HCT116 (cell line): ENCODE measurements around the gene LRRC75A. TPM values are rescaled to one million over a fixed set of nuclear protein-coding genes. Genes with fewer than 3 reads are reported as not detected.

Experiments
- ATAC-seq: fragments of 200-7000 bp; cut with Tn5 transposase; 2 replicates; pipeline ENCODE4 v1.9.1; 2020; ENCODE audit warnings: mild to moderate bottlenecking, moderate library complexity
- BruUV-seq: library from RNA; stranded (reverse); fragments of 400-500 nt; replicated peaks from 2 replicates; lab custom pipeline; 2021; lab: Mats Ljungman, UMichigan
- CTCF ChIA-PET: fragments of 300-600 bp; sonication (Branson Sonifier 250); formaldehyde crosslinking; loops from one replicate; lab custom pipeline; 2021; ENCODE audit warnings: antibody characterized with exemption; lab: Charles Lee
- POLR2A ChIA-PET: fragments of 300-600, 350-600 bp; sonication (Branson Sonifier 250); formaldehyde crosslinking; loops from one replicate; lab custom pipeline; 2021; ENCODE audit warnings: antibody characterized with exemption; lab: Charles Lee
- RAD21 ChIA-PET, 2 experiments: fragments of 300-600 bp; sonication (Branson Sonifier 250); formaldehyde crosslinking; loops; one replicate each; lab custom pipeline; 2023; ENCODE audit warnings: low total read pairs in 2 of 2; ENCODE audit not compliant: uncharacterized antibody in 2 of 2, unreplicated experiment in 2 of 2, low non-redundant PET in 1 of 2; lab: Charles Lee
- DNase-seq: peaks from one replicate; pipeline ENCODE4 v3.0.0-alpha.2; 2010; ENCODE audit warnings: low read depth, low spot score
- H2AFZ ChIP-seq: fragments of 200-600 bp; shearing (Covaris generic), sonication (generic); 2 replicates; pipeline ENCODE4 v1.6.1; 2017; ENCODE audit warnings: low read depth, mixed run types, mixed read lengths, antibody characterized with exemption, low read length; ENCODE audit not compliant: poor library complexity, severe bottlenecking
- H3K27ac ChIP-seq: 2 replicates; pipeline ENCODE4 v1.5.1; 2012; ENCODE audit warnings: low read depth, low read length
- H3K27me3 ChIP-seq: fragments of 200-600 bp; sonication (generic); 2 replicates; pipeline ENCODE4 v1.6.1; 2016; ENCODE audit warnings: mixed run types, low read length, mixed read lengths; ENCODE audit not compliant: insufficient read depth
- H3K36me3 ChIP-seq, 2 experiments: fragments of 200-500 bp in 1 of 2; fragments of 200-600 bp in 1 of 2; sonication (Bioruptor generic) in 1 of 2; sonication (generic) in 1 of 2; 2 replicates each; pipeline versions ENCODE4 v1.5.1 to v1.6.1; 2014 to 2016; ENCODE audit warnings: low read length in 2 of 2, inconsistent platforms in 1 of 2, mixed read lengths in 1 of 2, mixed run types in 1 of 2; ENCODE audit not compliant: insufficient read depth in 2 of 2, control insufficient read depth in 1 of 2
- H3K4me1 ChIP-seq, 2 experiments: fragments of 200-600 bp in 1 of 2; sonication (generic) in 1 of 2; 2 replicates each; pipeline versions ENCODE4 v1.5.1 to v1.6.1; 2012 to 2017; ENCODE audit warnings: low read length in 2 of 2, inconsistent platforms in 1 of 2, mild to moderate bottlenecking in 1 of 2, mixed read lengths in 1 of 2, mixed run types in 1 of 2, moderate library complexity in 1 of 2; ENCODE audit not compliant: insufficient read depth in 2 of 2, control insufficient read depth in 1 of 2
- H3K4me2 ChIP-seq: fragments of 200-600 bp; sonication (generic); 2 replicates; pipeline ENCODE4 v1.6.1; 2017; ENCODE audit warnings: mixed run types, low read length, mixed read lengths
- H3K4me3 ChIP-seq, 2 experiments: fragments of 200-600 bp in 1 of 2; sonication (generic) in 1 of 2; replicated peaks in 1 of 2; 2 replicates each; pipeline ENCODE4 v1.5.1; 2011 to 2016; ENCODE audit warnings: low read length in 2 of 2, control low read depth in 1 of 2, low read depth in 1 of 2, mild to moderate bottlenecking in 1 of 2, mixed read lengths in 1 of 2, mixed run types in 1 of 2
- H3K79me2 ChIP-seq: fragments of 200-600 bp; sonication (generic); 2 replicates; pipeline ENCODE4 v1.6.1; 2017; ENCODE audit warnings: mild to moderate bottlenecking, mixed run types, low read length, moderate library complexity, mixed read lengths; ENCODE audit not compliant: insufficient read depth
- H3K9ac ChIP-seq: fragments of 200-600 bp; sonication (generic); 2 replicates; pipeline ENCODE4 v1.6.1; 2016; ENCODE audit warnings: low read length, mixed read lengths
- H3K9me2 ChIP-seq: fragments of 200-600 bp; sonication (generic), shearing (Covaris generic); 2 replicates; pipeline ENCODE4 v1.6.1; 2017; ENCODE audit warnings: mixed run types, mild to moderate bottlenecking, moderate library complexity; ENCODE audit not compliant: insufficient read depth
- H3K9me3 ChIP-seq, 2 experiments: fragments of 200-500 bp in 1 of 2; fragments of 200-600 bp in 1 of 2; sonication (Bioruptor generic) in 1 of 2; sonication (generic) in 1 of 2; 2 replicates each; pipeline ENCODE4 v1.6.1; 2014 to 2017; ENCODE audit warnings: low read length in 2 of 2, mixed read lengths in 2 of 2, inconsistent platforms in 1 of 2, low read depth in 1 of 2, mild to moderate bottlenecking in 1 of 2, mixed run types in 1 of 2, moderate library complexity in 1 of 2; ENCODE audit not compliant: control insufficient read depth in 1 of 2, insufficient read depth in 1 of 2
- H4K20me1 ChIP-seq: fragments of 200-600 bp; sonication (generic), shearing (Covaris generic); 2 replicates; pipeline ENCODE4 v1.6.1; 2017; ENCODE audit warnings: mixed run types, mild to moderate bottlenecking, moderate library complexity; ENCODE audit not compliant: insufficient read depth
- EGR1 ChIP-seq: IDR thresholded peaks from 2 replicates; pipeline ENCODE4 v1.6.1; 2012; ENCODE audit warnings: low read depth
- ELF1 ChIP-seq: IDR thresholded peaks from 2 replicates; pipeline ENCODE4 v1.6.1; 2012; ENCODE audit warnings: low read depth, borderline replicate concordance
- FOSL1 ChIP-seq: IDR thresholded peaks from 2 replicates; pipeline ENCODE4 v1.6.1; 2012; ENCODE audit warnings: low read depth
- JUND ChIP-seq: IDR thresholded peaks from 2 replicates; pipeline ENCODE4 v1.6.1; 2012
- POLR2AphosphoS5 ChIP-seq: IDR thresholded peaks from 2 replicates; pipeline ENCODE4 v1.6.1; 2011; ENCODE audit warnings: mild to moderate bottlenecking, low read depth, low read length, moderate library complexity
- REST ChIP-seq: IDR thresholded peaks from 2 replicates; pipeline ENCODE4 v1.6.1; 2012; ENCODE audit warnings: low read depth
- SIN3A ChIP-seq: IDR thresholded peaks from 2 replicates; pipeline ENCODE4 v1.6.1; 2012; ENCODE audit warnings: low read depth
- TCF7L2 ChIP-seq: IDR thresholded peaks from 2 replicates; pipeline ENCODE4 v1.7.0; 2011; ENCODE audit warnings: borderline replicate concordance, inconsistent platforms; ENCODE audit not compliant: insufficient read depth, insufficient read length; ENCODE audit errors: extremely low read depth
- YY1 ChIP-seq: IDR thresholded peaks from 2 replicates; pipeline ENCODE4 v1.6.1; 2011; ENCODE audit warnings: low read length, low read depth, moderate library complexity, mild to moderate bottlenecking; ENCODE audit not compliant: insufficient replicate concordance; ENCODE audit errors: extremely low read depth
- ZFX ChIP-seq: fragments of 450-650 bp; IDR thresholded peaks from 2 replicates; pipeline ENCODE4 v1.6.1; 2017
- ZNF274 ChIP-seq: fragments of 200-500 bp; sonication (Bioruptor generic); IDR thresholded peaks from 2 replicates; pipeline ENCODE4 v1.6.1; 2014; ENCODE audit warnings: mild to moderate bottlenecking, low read depth, low read length, inconsistent platforms
- intact Hi-C: fragments of 100-400 bp; cut with micrococcal nuclease; formaldehyde crosslinking; loops from 2 replicates; pipeline ENCODE4 v1.10.0; 2022
- total RNA-seq: library from RNA; stranded (reverse); gene quantifications from one replicate; pipeline ENCODE4 v1.2.1, GENCODE V29; 2021; ENCODE audit not compliant: unreplicated experiment
- TF ChIP-seq, protein P1 (sequence below): IDR thresholded peaks from 2 replicates; pipeline ENCODE4 v1.6.1; 2012

The LRRC75A gene
- total RNA-seq, 1 experiment from 2014 or later: 2.3 TPM

DNA sequence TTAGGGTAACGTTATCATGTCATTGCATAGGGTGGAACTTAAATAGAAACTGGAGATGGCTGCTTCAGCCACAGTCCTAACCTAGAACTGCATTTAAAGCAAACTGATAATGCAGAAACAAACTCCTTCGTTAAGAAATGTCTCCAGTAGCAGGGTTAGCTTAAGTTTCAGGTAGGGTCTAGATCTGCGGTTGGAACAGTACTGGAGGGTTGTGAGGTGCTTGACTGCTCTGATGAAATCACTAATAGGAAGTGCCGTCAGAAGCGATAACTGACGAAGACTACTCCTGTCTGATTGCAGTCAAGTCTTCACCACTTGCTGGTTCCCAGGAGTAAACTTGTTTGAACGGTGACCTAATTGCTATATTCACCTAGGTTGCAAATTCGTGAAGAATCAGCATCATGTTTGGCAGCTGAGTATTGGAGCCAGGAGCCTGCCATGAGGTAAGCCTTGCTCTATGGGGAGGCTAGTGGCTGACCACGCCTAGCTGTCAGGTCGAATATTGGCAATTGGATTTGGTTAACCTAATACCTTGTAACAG is 52.1 kb downstream of the LRRC75A start:
- RAD21 ChIA-PET: interaction anchor here in 1 of 2 experiments (0.7 kb wide), 1 partner anchor 76 kb away, joined by 3 read pairs; no protein-coding TSS in a partner anchor
- peaks cover 24 to 53% of the 10 kb centered on the region in 2 experiments for H3K36me3 ChIP-seq

GRCh38 chr17:16439303-16439791 is 52.6 kb downstream of the LRRC75A start:
- TF ChIP-seq ZFX (0 out of 2 replicates have a peak, but pooled peaks have one; percentile 33), ELF1 (no peak), ZNF274 (no peak), POLR2AphosphoS5 (no peak; the same call in 1 of the 2 replicates), FOSL1 (no peak), YY1 (no peak), TCF7L2 (no peak), SIN3A (peak; percentile 43; the same call in 1 of the 2 replicates), REST (no peak)
- TF ChIP-seq, protein P1, sequence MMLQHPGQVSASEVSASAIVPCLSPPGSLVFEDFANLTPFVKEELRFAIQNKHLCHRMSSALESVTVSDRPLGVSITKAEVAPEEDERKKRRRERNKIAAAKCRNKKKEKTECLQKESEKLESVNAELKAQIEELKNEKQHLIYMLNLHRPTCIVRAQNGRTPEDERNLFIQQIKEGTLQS: no peak
- TSS peak; percentile 60 for BruUV-seq
- H4K20me1 ChIP-seq: peaks cover 24% of the 10 kb centered on the region; the same call in 1 of the 2 replicates
- H3K27ac ChIP-seq: peak overlapping the region; percentile 97
- H3K9me3 ChIP-seq: no peaks in the 10 kb centered on the region
- H3K79me2 ChIP-seq: peaks cover 54% of the 10 kb centered on the region
- POLR2A ChIA-PET: interaction anchor here (0.6 to 7.1 kb wide), 26 partner anchors 9 to 437 kb away, joined by 3 to 93 read pairs (median 7); partner anchors contain the start of genes TRPV2 and UBB
- no peaks in the 10 kb centered on the region for H3K9me2 ChIP-seq
- CTCF ChIA-PET: interaction anchor here (1.6 to 2.7 kb wide), 2 partner anchors 10 to 76 kb away, joined by 9 to 52 read pairs; no protein-coding TSS in a partner anchor
- H3K36me3 ChIP-seq: peaks cover 24 to 51% of the 10 kb centered on the region in 2 experiments
- H3K4me3 ChIP-seq: peak overlapping the region; percentile 94 to 99
- intact Hi-C loops: loop anchor here (2.0 to 5.0 kb wide), 2 partner anchors 53 to 152 kb away; no protein-coding TSS in a partner anchor
- RAD21 ChIA-PET: interaction anchor here in 1 of 2 experiments (1.3 kb wide), 1 partner anchor 153 kb away, joined by 3 read pairs; no protein-coding TSS in a partner anchor
- peak overlapping the region; percentile 89 for H3K4me2 ChIP-seq
- peak overlapping the region; percentile 100 for H3K9ac ChIP-seq
- DNase-seq (no peak), ATAC-seq (no peak)
- H2AFZ ChIP-seq: no peak overlapping the region
- H3K4me1 ChIP-seq: peaks cover 10 to 54% of the 10 kb centered on the region in 2 experiments; a peak in 3 of 4 replicates
- no peaks in the 10 kb centered on the region for H3K27me3 ChIP-seq

More for the DNA sequence above, 52.1 kb downstream of the LRRC75A start:
- peak overlapping the region; percentile 100 for H3K9ac ChIP-seq
- H3K79me2 ChIP-seq: peaks cover 57% of the 10 kb centered on the region
- POLR2A ChIA-PET: interaction anchor here (1.9 to 7.1 kb wide), 4 partner anchors 12 to 59 kb away, joined by 9 to 93 read pairs (median 21); partner anchors contain the start of gene UBB
- TF ChIP-seq EGR1 (no peak), JUND (0 out of 2 replicates have a peak, but pooled peaks have one; percentile 5)
- DNase-seq (no peak), ATAC-seq (no peak)
- no peaks in the 10 kb centered on the region for H3K9me2 ChIP-seq
- no TSS peak for BruUV-seq
- no peaks in the 10 kb centered on the region for H3K27me3 ChIP-seq
- H4K20me1 ChIP-seq: peaks cover 27% of the 10 kb centered on the region; the same call in 1 of the 2 replicates
- H2AFZ ChIP-seq: no peak overlapping the region
- peak overlapping the region; percentile 97 for H3K27ac ChIP-seq
- intact Hi-C loops: loop anchor here (2.0 to 5.0 kb wide), 3 partner anchors 53 to 153 kb away; no protein-coding TSS in a partner anchor
- H3K4me2 ChIP-seq: peak overlapping the region; percentile 89
- peaks cover 10 to 56% of the 10 kb centered on the region in 2 experiments; a peak in 3 of 4 replicates for H3K4me1 ChIP-seq
- H3K9me3 ChIP-seq: no peaks in the 10 kb centered on the region
- CTCF ChIA-PET: no interaction called here
- H3K4me3 ChIP-seq: peak overlapping the region; percentile 94 to 99
